GM12878 (cell line): Measurements from ENCODE around the gene TAF10. TPM values are rescaled to one million over a fixed set of nuclear protein-coding genes. Genes with fewer than 3 reads are reported as not detected.

Experiments used
- ATAC-seq: fragments of 200-7000 bp; cut with Tn5 transposase; 3 replicates; pipeline ENCODE4 v1.9.1; 2020; ENCODE audit warnings: mild to moderate bottlenecking, moderate library complexity
- BruUV-seq: library from RNA; stranded (reverse); fragments of 400-500 nt; replicated peaks from 2 replicates; lab custom pipeline; 2021; lab: Mats Ljungman, UMichigan
- CTCF ChIA-PET: fragments of 300-600 bp; sonication (Branson Sonifier 250); formaldehyde crosslinking; extraction: SDS; loops from one replicate; lab custom pipeline; 2021; ENCODE audit warnings: inconsistent platforms; lab: Yijun Ruan, JAX
- POLR2A ChIA-PET: fragments of 350-600 bp; formaldehyde crosslinking; extraction: SDS; loops from one replicate; lab custom pipeline; 2021; ENCODE audit warnings: inconsistent platforms; lab: Charles Lee
- RAD21 ChIA-PET: fragments of 300-600 bp; sonication (Branson Sonifier 250); formaldehyde crosslinking; loops from one replicate; lab custom pipeline; 2023; ENCODE audit warnings: antibody characterized with exemption; ENCODE audit not compliant: unreplicated experiment; lab: Charles Lee
- SMC1A ChIA-PET: fragments of 300-600 bp; sonication (Branson Sonifier 250); formaldehyde crosslinking; loops from one replicate; lab custom pipeline; 2023; ENCODE audit not compliant: unreplicated experiment, uncharacterized antibody; lab: Charles Lee
- DNase-seq: peaks from one replicate; pipeline ENCODE4 v3.0.0-alpha.2; 2011; ENCODE audit warnings: low read depth, low spot score
- FAIRE-seq: peaks from 3 replicates; lab custom pipeline; 2011; peaks lifted over from hg19 to GRCh38; lab: Jason Lieb, UNC
- H2AFZ ChIP-seq: 2 replicates; pipeline ENCODE4 v1.6.0; 2011; ENCODE audit warnings: low read depth, low read length, control low read depth; ENCODE audit not compliant: control insufficient read depth
- H3K27ac ChIP-seq: 2 replicates; pipeline ENCODE4 v1.5.1; 2011; ENCODE audit warnings: control low read depth; ENCODE audit not compliant: control insufficient read depth, insufficient read depth
- H3K27me3 ChIP-seq, 2 experiments: replicated peaks in 1 of 2; 2 replicates each; pipeline versions ENCODE4 v1.6.0 to v1.6.1; 2011; ENCODE audit warnings: low read length in 1 of 2; ENCODE audit not compliant: control insufficient read depth in 2 of 2, insufficient read depth in 2 of 2
- H3K36me3 ChIP-seq, 2 experiments: 2 replicates each; pipeline ENCODE4 v1.5.1; 2011; ENCODE audit warnings: low read length in 1 of 2; ENCODE audit not compliant: control insufficient read depth in 2 of 2, insufficient read depth in 2 of 2
- H3K4me1 ChIP-seq: 2 replicates; pipeline ENCODE4 v1.6.1; 2011; ENCODE audit warnings: mild to moderate bottlenecking, low read length, moderate library complexity, mixed read lengths; ENCODE audit not compliant: control insufficient read depth, insufficient read depth
- H3K4me2 ChIP-seq: 2 replicates; pipeline ENCODE4 v1.6.0; 2011; ENCODE audit warnings: control low read depth; ENCODE audit not compliant: control insufficient read depth, insufficient read depth
- H3K4me3 ChIP-seq: fragments of 200-600 bp; sonication (generic); 2 replicates; pipeline ENCODE4 v1.5.1; 2016
- H3K79me2 ChIP-seq: 2 replicates; pipeline ENCODE4 v1.6.0; 2011; ENCODE audit warnings: low read length; ENCODE audit not compliant: control insufficient read depth, insufficient read depth
- H3K9ac ChIP-seq: 2 replicates; pipeline ENCODE4 v1.8.0; 2011; ENCODE audit warnings: low read length, control low read depth, mixed read lengths; ENCODE audit not compliant: control insufficient read depth, insufficient read depth
- H3K9me3 ChIP-seq: replicated peaks from 3 replicates; pipeline ENCODE4 v1.5.1; 2011; ENCODE audit warnings: mild to moderate bottlenecking, low read length; ENCODE audit not compliant: control insufficient read depth, insufficient read depth
- H4K20me1 ChIP-seq: 2 replicates; pipeline ENCODE4 v1.6.0; 2011; ENCODE audit not compliant: control insufficient read depth, insufficient read depth
- IKZF1 ChIP-seq: fragments of 450-650 bp; conservative IDR thresholded peaks from 2 replicates; pipeline ENCODE4 v1.6.1; 2017; ENCODE audit warnings: antibody characterized with exemption, mild to moderate bottlenecking
- IKZF2 ChIP-seq, 2 experiments: fragments of 450-650 bp; IDR thresholded peaks; 2 replicates each; pipeline ENCODE4 v1.6.1; 2017; ENCODE audit warnings: mild to moderate bottlenecking in 2 of 2, moderate library complexity in 2 of 2
- MEF2B ChIP-seq: fragments of 450-650 bp; IDR thresholded peaks from 2 replicates; pipeline ENCODE4 v1.6.1; 2018; ENCODE audit warnings: mild to moderate bottlenecking, moderate library complexity; ENCODE audit not compliant: partially characterized antibody, poor library complexity, severe bottlenecking
- NR2C1 ChIP-seq: fragments of 450-650 bp; IDR thresholded peaks from 2 replicates; pipeline ENCODE4 v1.6.1; 2017; ENCODE audit warnings: antibody characterized with exemption, mild to moderate bottlenecking, moderate library complexity
- NR2F1 ChIP-seq: fragments of 450-650 bp; conservative IDR thresholded peaks from 2 replicates; pipeline ENCODE4 v1.6.1; 2017; ENCODE audit warnings: mild to moderate bottlenecking
- PAX8 ChIP-seq: fragments of 450-650 bp; IDR thresholded peaks from 2 replicates; pipeline ENCODE4 v1.6.1; 2017; ENCODE audit warnings: mild to moderate bottlenecking, moderate library complexity
- STAT1 ChIP-seq: fragments of 450-650 bp; conservative IDR thresholded peaks from 2 replicates; pipeline ENCODE4 v1.6.1; 2014; ENCODE audit warnings: antibody characterized with exemption, mild to moderate bottlenecking
- WGBS: methylation state at CpG from one replicate; pipeline ENCODE4 v1.1.6; 2016; ENCODE audit warnings: low lambda C conversion rate; ENCODE audit not compliant: insufficient replicate concordance, insufficient coverage; ENCODE audit errors: missing lambda C conversion rate; 5-methylcytosine and 5-hydroxymethylcytosine counted together
- in situ Hi-C: fragments of 300-500 bp; cut with MboI; formaldehyde crosslinking; loops from 9 replicates; pipeline ENCODE4 v1.14.3; 2018; ENCODE audit warnings: mixed read lengths
- intact Hi-C: fragments of 100-400 bp; cut with micrococcal nuclease; formaldehyde crosslinking; loops from one replicate; pipeline ENCODE4 v1.14.2; 2022; ENCODE audit not compliant: unreplicated experiment
- polyA plus RNA-seq, 11 experiments: library from polyadenylated mRNA; depleted of rRNA in 4 of 11; unstranded in 6 of 11; stranded (reverse) in 5 of 11; fragments of >200 nt; fragmentation: Nextera tagmentation in 4 of 11; fragmentation: Illumina TruSeq in 1 of 11; extraction: Ambion mirVana in 4 of 11; extraction: Trizol in 1 of 11; gene quantifications; 1 replicate in 1 of 11; 2 replicates in 10 of 11; pipeline versions ENCODE4 v1.2.1 to v1.2.3, GENCODE V29; 2011 to 2016; ENCODE audit warnings: inconsistent platforms in 2 of 11, missing spikeins in 2 of 11, low read depth in 1 of 11
- total RNA-seq, 4 experiments: library from RNA; depleted of rRNA in 3 of 4; stranded (reverse); fragments of >200 nt in 3 of 4; fragmentation: Illumina TruSeq in 1 of 4; extraction: Trizol in 1 of 4; gene quantifications; 2 replicates each; pipeline versions ENCODE4 v1.2.1 to v1.2.3, GENCODE V29; 2013 to 2021

TAF10 gene
- total and polyA plus RNA-seq, 10 of the 15 experiments (the other 5 are each of a cell fraction or from before 2014, with no cell fraction given) = 26.7 to 251 (median 149) TPM

DNA sequence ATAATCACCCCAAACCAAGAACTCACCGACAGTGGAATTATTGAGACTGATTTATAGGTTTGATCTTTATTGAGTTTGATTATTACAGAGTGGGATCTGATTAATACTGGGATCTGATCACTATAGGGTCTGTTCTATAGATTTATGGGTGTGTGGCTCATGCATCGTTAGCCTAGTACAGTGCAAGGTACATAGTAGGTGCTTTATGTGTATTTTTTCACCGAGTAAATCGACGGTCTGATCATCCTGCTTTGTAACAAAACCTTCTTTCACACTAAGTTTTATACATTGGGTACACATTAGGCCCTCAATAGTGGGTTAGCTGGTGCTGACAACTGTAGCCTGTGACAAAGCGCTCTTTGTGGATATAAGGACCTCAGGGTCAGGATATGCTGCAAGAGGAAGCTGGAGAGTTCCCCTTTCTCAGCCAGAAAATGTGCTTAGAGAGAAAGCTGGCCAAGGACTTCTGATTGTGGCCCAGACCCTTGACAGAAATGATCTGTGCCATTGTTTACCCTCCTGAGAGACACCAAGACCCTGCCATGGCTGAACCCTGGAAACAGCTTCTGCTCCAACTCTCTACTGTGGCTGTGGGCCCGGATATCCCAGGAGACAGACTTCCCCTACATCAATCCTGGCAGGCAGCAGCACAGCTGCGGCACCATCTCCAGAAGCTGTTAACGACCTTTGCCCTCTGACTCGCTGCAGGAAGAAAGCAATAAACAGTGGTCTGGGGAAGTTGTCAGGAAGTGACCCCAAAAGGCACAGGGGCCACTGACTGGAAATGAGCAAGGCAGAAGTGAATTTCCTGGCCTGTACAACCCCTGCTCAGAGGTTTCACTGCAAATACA lies 23.3 kb upstream of the TAF10 start:
- in situ Hi-C loops = no loop called here
- H3K4me3 ChIP-seq = no peak overlapping the region
- no peak for DNase-seq
- TF ChIP-seq IKZF2 (IDR thresholded peaks at IDR 0.05) = 0 out of 4 replicates have a peak, but pooled peaks of 1 of the 2 experiments have one; percentile 21
- no peak for TF ChIP-seq MEF2B
- TF ChIP-seq IKZF1 = peak; percentile 48
- peak; percentile 59 for TF ChIP-seq NR2F1
- TF ChIP-seq PAX8 = no peak
- peak; percentile 42; the same call in 1 of the 2 replicates for TF ChIP-seq NR2C1
- no peak for TF ChIP-seq STAT1
- CTCF ChIA-PET = no interaction called here
- RAD21 ChIA-PET = no interaction called here
- H3K4me1 ChIP-seq = no peaks in the 10 kb centered on the region
- SMC1A ChIA-PET = interaction anchor here (0.9 to 1.5 kb wide), 4 partner anchors 12 to 32 kb away, joined by 4 read pairs; no protein-coding TSS in a partner anchor
- H3K27ac ChIP-seq = no peak overlapping the region
- H2AFZ ChIP-seq = no peak overlapping the region
- no peaks in the 10 kb centered on the region for H4K20me1 ChIP-seq
- peak; percentile 13; the same call in 1 of the 3 replicates for ATAC-seq
- POLR2A ChIA-PET = interaction anchor here (0.9 to 1.4 kb wide), 3 partner anchors 24 to 48 kb away, joined by 3 to 4 read pairs (median 3); partner anchors contain the start of genes MRPL17 and TAF10
- no peak overlapping the region for H3K9ac ChIP-seq
- no peaks in the 10 kb centered on the region for H3K9me3 ChIP-seq
- no peak overlapping the region for H3K4me2 ChIP-seq
- H3K27me3 ChIP-seq = no peaks in the 10 kb centered on the region
- H3K36me3 ChIP-seq = no peaks in the 10 kb centered on the region
- FAIRE-seq = no peak
- WGBS = 47% methylated on average over 10 of the region's 10 CpGs
- intact Hi-C loops = no loop called here
- H3K79me2 ChIP-seq = no peaks in the 10 kb centered on the region
- BruUV-seq = no TSS peak
